AG04450 (cell line): ENCODE measurements around the gene SNRPD3. TPM values are rescaled to one million over a fixed set of nuclear protein-coding genes. Genes with fewer than 3 reads are reported as not detected.

Source experiments
- CTCF ChIA-PET: fragments of 300-600, 350-600 bp; formaldehyde crosslinking; extraction: SDS; loops from one replicate; lab custom pipeline; 2022; ENCODE audit warnings: antibody characterized with exemption, inconsistent platforms; lab: Charles Lee
- POLR2A ChIA-PET: fragments of 350-600 bp; formaldehyde crosslinking; extraction: SDS; loops from one replicate; lab custom pipeline; 2021; ENCODE audit warnings: antibody characterized with exemption, inconsistent platforms; lab: Yijun Ruan, JAX
- DNase-seq: peaks from one replicate; pipeline ENCODE4 v3.0.0-alpha.2; 2011; ENCODE audit warnings: low read depth, low spot score
- H3K27ac ChIP-seq: one replicate; pipeline ENCODE4 v1.5.1; 2012; ENCODE audit warnings: low read depth, low read length, control low read depth
- H3K27me3 ChIP-seq: one replicate; pipeline ENCODE4 v1.6.0; 2012; ENCODE audit warnings: low read length; ENCODE audit not compliant: control insufficient read depth, insufficient read depth
- H3K4me3 ChIP-seq: 2 replicates; pipeline ENCODE4 v1.5.1; 2011; ENCODE audit warnings: mild to moderate bottlenecking, low read depth, low read length, control low read depth
- H3K9me3 ChIP-seq: 2 replicates; pipeline ENCODE4 v1.5.1; 2012; ENCODE audit warnings: low read length; ENCODE audit not compliant: control insufficient read depth, insufficient read depth
- polyA plus RNA-seq: library from polyadenylated mRNA; depleted of rRNA; stranded (reverse); fragments of >200 nt; gene quantifications from 2 replicates; pipeline ENCODE4 v1.2.3, GENCODE V29; 2011
- TF ChIP-seq, protein P1 (sequence below): IDR thresholded peaks from 2 replicates; pipeline ENCODE4 v1.5.1; 2011; ENCODE audit warnings: low read depth, low read length, control low read depth, inconsistent platforms

SNRPD3 gene
- polyA plus RNA-seq, 1 experiment = 187 TPM

DNA sequence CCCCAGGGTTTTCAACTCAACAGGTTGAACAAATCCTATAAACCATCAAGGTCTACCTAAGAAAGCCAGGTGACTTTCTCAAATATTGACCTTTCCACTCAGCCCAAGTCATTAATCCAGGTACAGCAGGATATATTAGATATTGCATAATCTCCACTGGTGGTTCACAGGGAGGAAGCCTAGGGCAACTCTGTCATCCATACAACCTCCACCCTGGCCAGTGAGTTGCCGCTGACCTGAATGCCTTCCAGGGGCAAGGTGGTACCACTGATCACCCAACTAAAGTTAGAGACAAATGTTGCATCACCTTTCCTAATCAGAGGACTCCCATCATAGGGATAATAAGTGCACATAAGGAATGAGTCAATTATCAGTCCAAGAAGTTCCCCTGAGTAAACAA lies 23.7 kb upstream of the SNRPD3 start:
- Histone ChIP-seq H3K9me3 (no peaks in the 10 kb centered on the region), H3K4me3 (no peak overlapping the region), H3K27me3 (peaks cover 5% of the 10 kb centered on the region), H3K27ac (no peak overlapping the region)
- TF ChIP-seq, protein P1, sequence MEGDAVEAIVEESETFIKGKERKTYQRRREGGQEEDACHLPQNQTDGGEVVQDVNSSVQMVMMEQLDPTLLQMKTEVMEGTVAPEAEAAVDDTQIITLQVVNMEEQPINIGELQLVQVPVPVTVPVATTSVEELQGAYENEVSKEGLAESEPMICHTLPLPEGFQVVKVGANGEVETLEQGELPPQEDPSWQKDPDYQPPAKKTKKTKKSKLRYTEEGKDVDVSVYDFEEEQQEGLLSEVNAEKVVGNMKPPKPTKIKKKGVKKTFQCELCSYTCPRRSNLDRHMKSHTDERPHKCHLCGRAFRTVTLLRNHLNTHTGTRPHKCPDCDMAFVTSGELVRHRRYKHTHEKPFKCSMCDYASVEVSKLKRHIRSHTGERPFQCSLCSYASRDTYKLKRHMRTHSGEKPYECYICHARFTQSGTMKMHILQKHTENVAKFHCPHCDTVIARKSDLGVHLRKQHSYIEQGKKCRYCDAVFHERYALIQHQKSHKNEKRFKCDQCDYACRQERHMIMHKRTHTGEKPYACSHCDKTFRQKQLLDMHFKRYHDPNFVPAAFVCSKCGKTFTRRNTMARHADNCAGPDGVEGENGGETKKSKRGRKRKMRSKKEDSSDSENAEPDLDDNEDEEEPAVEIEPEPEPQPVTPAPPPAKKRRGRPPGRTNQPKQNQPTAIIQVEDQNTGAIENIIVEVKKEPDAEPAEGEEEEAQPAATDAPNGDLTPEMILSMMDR = no peak
- no peak for DNase-seq
- POLR2A ChIA-PET = no interaction called here
- CTCF ChIA-PET = no interaction called here

DNA sequence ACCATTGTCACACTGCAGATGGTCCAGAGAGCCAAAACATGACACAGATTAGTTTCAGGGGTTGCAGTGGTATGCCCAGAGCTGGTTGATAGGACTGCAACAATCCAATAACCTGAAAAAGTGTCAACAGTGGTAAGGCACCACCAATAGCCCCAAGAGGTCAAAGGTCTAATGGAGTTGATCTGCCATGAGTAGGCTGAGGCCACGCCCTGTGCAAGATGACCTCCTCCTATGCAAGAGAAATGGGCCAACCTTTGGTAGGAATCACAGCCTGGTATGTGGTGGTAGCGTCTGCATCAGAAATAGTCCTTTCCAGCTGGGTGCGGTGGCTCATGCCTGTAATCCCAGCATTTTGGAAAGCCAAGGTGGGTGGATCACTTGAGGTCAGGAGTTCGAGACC lies 20.5 kb upstream of the SNRPD3 start:
- POLR2A ChIA-PET = no interaction called here
- CTCF ChIA-PET = no interaction called here
- Histone ChIP-seq H3K9me3 (no peaks in the 10 kb centered on the region), H3K4me3 (no peak overlapping the region), H3K27ac (no peak overlapping the region), H3K27me3 (peaks cover 3% of the 10 kb centered on the region)
- no peak for DNase-seq
- TF ChIP-seq, protein P1 = no peak

DNA sequence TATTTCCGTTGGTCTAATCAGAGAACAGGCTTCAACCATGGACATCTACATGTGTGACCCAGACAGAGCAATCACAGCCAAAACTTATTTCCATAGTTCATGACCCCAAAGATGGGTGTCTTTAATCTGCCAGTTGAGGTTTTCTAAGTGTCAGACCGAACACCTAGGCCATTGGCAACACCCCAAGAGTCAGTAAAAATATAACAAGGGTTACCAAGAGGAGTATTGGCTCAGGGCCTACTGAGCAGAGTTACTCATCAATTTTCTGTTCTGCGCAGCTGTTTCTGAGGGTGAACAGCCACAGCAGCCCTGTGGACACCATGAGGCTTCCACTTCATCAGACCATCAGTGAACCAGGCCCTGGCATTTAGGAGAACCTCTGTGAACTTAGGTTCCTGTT lies 19.7 kb upstream of the SNRPD3 start:
- CTCF ChIA-PET = interaction anchor here (1.2 kb wide), 1 partner anchor 10 kb away, joined by 3 read pairs; no protein-coding TSS in a partner anchor

DNA sequence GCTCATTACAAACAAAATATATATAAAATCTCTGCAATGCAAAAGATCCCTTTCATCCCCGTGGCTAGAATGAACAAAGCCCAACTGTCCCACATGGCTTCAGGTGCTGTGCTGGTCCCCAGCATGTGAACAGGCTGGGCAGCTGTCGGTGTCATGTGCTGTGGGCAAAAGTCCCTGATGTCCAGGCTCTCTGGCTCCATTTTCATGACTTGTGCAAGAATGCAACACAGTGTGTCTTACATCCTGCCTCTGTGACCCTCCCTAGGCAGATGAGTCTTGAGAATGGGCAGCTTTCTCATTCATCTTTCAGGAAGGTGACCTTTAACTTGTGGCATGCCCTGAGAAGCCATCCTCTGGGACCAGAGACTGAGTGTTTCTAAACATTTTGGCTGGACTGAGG lies 15.3 kb upstream of the SNRPD3 start:
- TF ChIP-seq, protein P1 = no peak
- DNase-seq = no peak
- POLR2A ChIA-PET = no interaction called here
- H3K27ac ChIP-seq = no peak overlapping the region
- no peaks in the 10 kb centered on the region for H3K9me3 ChIP-seq
- no peaks in the 10 kb centered on the region for H3K27me3 ChIP-seq
- CTCF ChIA-PET = no interaction called here
- no peak overlapping the region for H3K4me3 ChIP-seq

More for the DNA sequence above, 19.7 kb upstream of the SNRPD3 start:
- DNase-seq = no peak
- Histone ChIP-seq H3K4me3 (no peak overlapping the region), H3K27ac (no peak overlapping the region), H3K27me3 (peaks cover 2% of the 10 kb centered on the region), H3K9me3 (no peaks in the 10 kb centered on the region)
- POLR2A ChIA-PET = no interaction called here
- TF ChIP-seq, protein P1 = no peak

DNA sequence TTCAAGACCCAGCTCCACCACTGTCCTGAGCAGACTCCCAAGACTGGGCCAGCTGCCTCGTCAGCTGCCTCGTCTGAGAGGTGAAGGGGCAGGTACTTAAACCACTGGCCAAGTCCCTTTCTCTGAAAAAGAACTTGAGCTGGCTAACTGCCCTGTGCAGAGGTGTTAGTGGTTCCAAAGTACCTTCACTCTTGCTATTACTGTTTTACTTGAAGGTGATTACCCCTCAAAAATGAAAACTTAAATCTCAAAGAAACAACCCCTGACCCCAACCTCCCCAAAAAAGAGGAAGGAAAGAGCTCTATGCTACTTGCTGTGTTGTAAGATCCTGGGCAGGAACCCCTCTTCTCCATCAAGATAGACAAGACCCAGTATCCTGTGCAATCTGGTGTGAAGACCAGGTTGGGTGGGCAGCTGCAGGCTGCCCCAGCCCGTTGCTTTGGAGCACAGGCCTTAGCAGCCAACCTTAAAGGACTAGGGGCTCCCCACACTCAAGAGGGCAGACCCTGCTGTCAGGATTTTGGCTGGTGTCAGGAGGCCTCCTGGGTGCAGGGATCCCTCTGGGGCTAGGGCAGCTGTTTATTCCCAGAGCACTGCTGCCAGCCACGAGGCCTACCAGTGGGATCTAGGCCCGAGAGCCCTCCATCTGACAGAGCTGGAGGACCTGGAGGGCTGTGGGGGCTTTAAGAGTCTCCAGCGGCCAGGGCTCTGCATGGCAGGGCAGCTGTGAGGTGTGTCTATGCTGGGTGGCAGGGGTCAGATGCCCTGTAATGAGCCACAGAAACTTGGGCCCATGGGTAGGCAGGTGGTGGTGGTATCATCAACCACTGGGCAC lies 13.9 kb upstream of the SNRPD3 start:
- DNase-seq = no peak
- POLR2A ChIA-PET = no interaction called here
- H3K4me3 ChIP-seq = no peak overlapping the region

More for the DNA sequence above, 13.9 kb upstream of the SNRPD3 start:
- CTCF ChIA-PET = no interaction called here
- Histone ChIP-seq H3K27me3 (no peaks in the 10 kb centered on the region), H3K27ac (no peak overlapping the region), H3K9me3 (no peaks in the 10 kb centered on the region)
- TF ChIP-seq, protein P1 = no peak
